Inferior parietal cortex (tissue), 1 donor: Measurements from ENCODE around the gene DGKB.

Experiments
- DNase-seq: peaks from one replicate; pipeline ENCODE4 v3.0.0-alpha.2; 2016; ENCODE audit errors: extremely low spot score

Gene DGKB

GRCh38 chr7:14760730-14761478, 141.6 kb downstream of the DGKB start:
- DNase-seq = no peak

- DNase-seq = no peak
These were observed 142.8 kb downstream of the DGKB start for GRCh38 chr7:14759785-14760184.

GRCh38 chr7:14754631-14755030, 147.9 kb downstream of the DGKB start:
- no peak for DNase-seq

GRCh38 chr7:14752301-14752700, 150.2 kb downstream of the DGKB start:
- DNase-seq = no peak

- DNase-seq = no peak
These were observed 151.1 kb downstream of the DGKB start for GRCh38 chr7:14751461-14751860.

- no peak for DNase-seq
These were observed 154.1 kb downstream of the DGKB start for GRCh38 chr7:14748461-14748860.

GRCh38 chr7:14747701-14748100, 154.8 kb downstream of the DGKB start:
- DNase-seq = no peak

GRCh38 chr7:14745076-14745475, 157.5 kb downstream of the DGKB start:
- no peak for DNase-seq

GRCh38 chr7:14740606-14741005, 161.9 kb downstream of the DGKB start:
- no peak for DNase-seq

- no peak for DNase-seq
These were observed 162.7 kb downstream of the DGKB start for GRCh38 chr7:14739841-14740185.

GRCh38 chr7:14739168-14739840, 163.2 kb downstream of the DGKB start:
- no peak for DNase-seq

GRCh38 chr7:14738086-14738485, 164.5 kb downstream of the DGKB start:
- no peak for DNase-seq

GRCh38 chr7:14734839-14735321, 167.7 kb downstream of the DGKB start:
- no peak for DNase-seq

- DNase-seq = no peak
These were observed 181.8 kb downstream of the DGKB start for GRCh38 chr7:14720785-14721184.

GRCh38 chr7:14717816-14718215, 184.7 kb downstream of the DGKB start:
- peak; percentile 58 for DNase-seq

GRCh38 chr7:14717169-14717568, 185.4 kb downstream of the DGKB start:
- DNase-seq = no peak

GRCh38 chr7:14714161-14714728, 188.3 kb downstream of the DGKB start:
- DNase-seq = no peak

GRCh38 chr7:14698239-14698638, 204.3 kb downstream of the DGKB start:
- DNase-seq = peak; percentile 45

- no peak for DNase-seq
These were observed 204.9 kb downstream of the DGKB start for GRCh38 chr7:14697684-14698083.

GRCh38 chr7:14691597-14692203, 210.9 kb downstream of the DGKB start:
- DNase-seq = peak; percentile 77

- no peak for DNase-seq
These were observed 211.5 kb downstream of the DGKB start for GRCh38 chr7:14691034-14691433.

GRCh38 chr7:14690486-14690885, 212.1 kb downstream of the DGKB start:
- no peak for DNase-seq

GRCh38 chr7:14690075-14690474, 212.5 kb downstream of the DGKB start:
- DNase-seq = no peak
